HepG2 (cell line): ENCODE results near the gene ANKRD11. TPM values are rescaled to one million over a fixed set of nuclear protein-coding genes. Genes with fewer than 3 reads are reported as not detected.
A peak's percentile ranks its signal among the peaks of the same experiment; 100 is the strongest.

ENCODE experiments used
- AGO1 ChIP-seq: fragments of 200-400 bp; formaldehyde crosslinking; IDR thresholded peaks from 2 replicates; pipeline ENCODE4 v1.6.1; 2017; ENCODE audit warnings: mild to moderate bottlenecking, low read depth, low read length, moderate library complexity; ENCODE audit not compliant: poor library complexity, severe bottlenecking
- ATM ChIP-seq: fragments of 450-650 bp; IDR thresholded peaks from 2 replicates; pipeline ENCODE4 v1.7.1; 2017; ENCODE audit warnings: mild to moderate bottlenecking, borderline replicate concordance
- CHCHD3 ChIP-seq: sonication (generic); formaldehyde crosslinking; IDR thresholded peaks from 2 replicates; pipeline ENCODE4 v1.8.0; 2022; ENCODE audit warnings: mild to moderate bottlenecking, missing genetic modification reagents, moderate library complexity
- HDAC2 ChIP-seq: sonication (generic); formaldehyde crosslinking; IDR thresholded peaks from 2 replicates; pipeline ENCODE4 v1.4.0; 2020; ENCODE audit warnings: missing genetic modification reagents
- PLRG1 ChIP-seq: fragments of 450-650 bp; conservative IDR thresholded peaks from 2 replicates; pipeline ENCODE4 v1.6.1; 2016
- PRDM4 ChIP-seq: sonication (generic); formaldehyde crosslinking; IDR thresholded peaks from 2 replicates; pipeline ENCODE4 v1.9.0; 2021; ENCODE audit warnings: missing genetic modification reagents, borderline replicate concordance
- RARG ChIP-seq: sonication (generic); formaldehyde crosslinking; IDR thresholded peaks from 2 replicates; pipeline ENCODE4 v1.4.0; 2020; ENCODE audit warnings: low read depth, mild to moderate bottlenecking, missing genetic modification reagents
- SAFB2 ChIP-seq: sonication (generic); formaldehyde crosslinking; IDR thresholded peaks from 2 replicates; pipeline ENCODE4 v1.5.1; 2020; ENCODE audit warnings: missing genetic modification reagents, low read depth, mild to moderate bottlenecking, borderline replicate concordance
- SIN3B ChIP-seq: fragments of 150-350 bp; IDR thresholded peaks from 2 replicates; pipeline ENCODE4 v1.6.1; 2014; ENCODE audit warnings: low read length
- TBP ChIP-seq: sonication (generic); formaldehyde crosslinking; IDR thresholded peaks from 2 replicates; pipeline ENCODE4 v1.5.0; 2020; ENCODE audit warnings: missing genetic modification reagents
- TMF1 ChIP-seq: sonication (generic); formaldehyde crosslinking; IDR thresholded peaks from 2 replicates; pipeline ENCODE4 v1.8.1; 2022; ENCODE audit warnings: low read depth, missing genetic modification reagents
- WIZ ChIP-seq: sonication (generic); formaldehyde crosslinking; IDR thresholded peaks from 2 replicates; pipeline ENCODE4 v1.5.1; 2020; ENCODE audit warnings: mild to moderate bottlenecking, missing genetic modification reagents
- XRCC5 ChIP-seq: fragments of 200-400 bp; formaldehyde crosslinking; optimal IDR thresholded peaks from 2 replicates; pipeline ENCODE3; 2017; ENCODE audit warnings: mild to moderate bottlenecking, low read length
- ZFX ChIP-seq: sonication (generic); formaldehyde crosslinking; IDR thresholded peaks from 2 replicates; pipeline ENCODE4 v1.4.0; 2020; ENCODE audit warnings: mild to moderate bottlenecking, low read depth, missing genetic modification reagents, moderate library complexity
- ZNF549 ChIP-seq: sonication (generic); formaldehyde crosslinking; IDR thresholded peaks from 2 replicates; pipeline ENCODE4 v1.5.0; 2020; ENCODE audit warnings: missing genetic modification reagents
- ZNF850 ChIP-seq: sonication (generic); formaldehyde crosslinking; conservative IDR thresholded peaks from 2 replicates; pipeline ENCODE4 v1.9.0; 2021; ENCODE audit warnings: mild to moderate bottlenecking, missing genetic modification reagents
- polyA plus RNA-seq, 8 experiments: library from polyadenylated mRNA; depleted of rRNA in 3 of 8; stranded (reverse) in 7 of 8; unstranded in 1 of 8; fragments of >200 nt; fragmentation: Illumina TruSeq in 4 of 8; extraction: Trizol in 4 of 8; gene quantifications; 2 replicates each; pipeline versions ENCODE4 v1.2.1 to v1.2.3, GENCODE V29; 2011 to 2016; ENCODE audit warnings: low read depth in 4 of 8, missing spikeins in 1 of 8, mixed read lengths in 1 of 8; ENCODE audit not compliant: insufficient read depth in 1 of 8
- total RNA-seq, 5 experiments: library from RNA; depleted of rRNA; stranded (reverse); fragments of >200 nt; fragmentation: Illumina TruSeq; extraction: Trizol; gene quantifications; 2 replicates each; pipeline ENCODE4 v1.2.3, GENCODE V29; 2016; ENCODE audit warnings: low read depth in 1 of 5
- TF ChIP-seq, protein P1 (sequence below): IDR thresholded peaks from 2 replicates; pipeline ENCODE4 v1.6.1; 2016
- TF ChIP-seq, protein P2 (sequence below): sonication (generic); formaldehyde crosslinking; IDR thresholded peaks from 2 replicates; pipeline ENCODE4 v1.8.1; 2023; ENCODE audit warnings: mild to moderate bottlenecking, moderate library complexity, missing genetic modification reagents
- TF ChIP-seq, protein P3 (sequence below): sonication (generic); formaldehyde crosslinking; IDR thresholded peaks from 2 replicates; pipeline ENCODE4 v1.5.1; 2020; ENCODE audit warnings: missing genetic modification reagents, mild to moderate bottlenecking, borderline replicate concordance
- TF ChIP-seq, protein P4 (sequence below): sonication (generic); formaldehyde crosslinking; IDR thresholded peaks from 2 replicates; pipeline ENCODE4 v1.4.0; 2020; ENCODE audit warnings: missing genetic modification reagents

The ANKRD11 gene
- total and polyA plus RNA-seq, 2 of the 13 experiments (the other 11 are each of a cell fraction or from before 2014, with no cell fraction given) = 21.4 to 38.4 TPM

DNA sequence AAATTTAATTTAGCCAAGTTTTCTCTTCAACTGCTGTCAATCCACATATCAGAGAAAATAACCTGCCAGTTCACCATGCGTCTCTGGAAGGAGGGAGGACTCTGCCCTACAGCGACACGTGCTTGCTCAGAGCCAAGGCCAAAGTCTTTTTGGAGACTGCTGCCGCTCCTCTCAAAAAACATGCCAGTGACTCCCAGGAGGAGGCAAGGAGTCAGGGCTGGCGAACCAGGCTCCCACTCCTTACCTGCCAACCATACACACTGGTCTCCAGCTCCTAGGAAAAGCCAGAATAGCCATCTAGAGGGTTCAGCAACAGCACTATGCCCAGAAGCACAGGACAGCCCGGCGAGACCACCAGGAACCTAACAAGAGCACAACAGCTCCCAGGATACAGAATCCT, 73.0 kb downstream of the ANKRD11 start (continued):
- TF ChIP-seq ZNF549 (CRISPR knock-in tag) (no peak), WIZ (CRISPR knock-in tag) (no peak), XRCC5 (no peak), CHCHD3 (no peak), TMF1 (CRISPR knock-in tag) (0 out of 2 replicates have a peak, but pooled peaks have one; percentile 48), HDAC2 (no peak), RARG (CRISPR knock-in tag) (no peak), SIN3B (no peak), SAFB2 (CRISPR knock-in tag) (no peak), TBP (CRISPR knock-in tag) (no peak), PLRG1 (no peak), ZFX (peak; percentile 46; the same call in 1 of the 2 replicates), PRDM4 (no peak), ATM (no peak), AGO1 (no peak), ZNF850 (CRISPR knock-in tag) (no peak)
- TF ChIP-seq, protein P1, sequence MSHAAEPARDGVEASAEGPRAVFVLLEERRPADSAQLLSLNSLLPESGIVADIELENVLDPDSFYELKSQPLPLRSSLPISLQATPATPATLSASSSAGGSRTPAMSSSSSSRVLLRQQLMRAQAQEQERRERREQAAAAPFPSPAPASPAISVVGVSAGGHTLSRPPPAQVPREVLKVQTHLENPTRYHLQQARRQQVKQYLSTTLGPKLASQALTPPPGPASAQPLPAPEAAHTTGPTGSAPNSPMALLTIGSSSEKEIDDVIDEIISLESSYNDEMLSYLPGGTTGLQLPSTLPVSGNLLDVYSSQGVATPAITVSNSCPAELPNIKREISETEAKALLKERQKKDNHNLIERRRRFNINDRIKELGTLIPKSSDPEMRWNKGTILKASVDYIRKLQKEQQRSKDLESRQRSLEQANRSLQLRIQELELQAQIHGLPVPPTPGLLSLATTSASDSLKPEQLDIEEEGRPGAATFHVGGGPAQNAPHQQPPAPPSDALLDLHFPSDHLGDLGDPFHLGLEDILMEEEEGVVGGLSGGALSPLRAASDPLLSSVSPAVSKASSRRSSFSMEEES = peak; percentile 74
- TF ChIP-seq, protein P2, sequence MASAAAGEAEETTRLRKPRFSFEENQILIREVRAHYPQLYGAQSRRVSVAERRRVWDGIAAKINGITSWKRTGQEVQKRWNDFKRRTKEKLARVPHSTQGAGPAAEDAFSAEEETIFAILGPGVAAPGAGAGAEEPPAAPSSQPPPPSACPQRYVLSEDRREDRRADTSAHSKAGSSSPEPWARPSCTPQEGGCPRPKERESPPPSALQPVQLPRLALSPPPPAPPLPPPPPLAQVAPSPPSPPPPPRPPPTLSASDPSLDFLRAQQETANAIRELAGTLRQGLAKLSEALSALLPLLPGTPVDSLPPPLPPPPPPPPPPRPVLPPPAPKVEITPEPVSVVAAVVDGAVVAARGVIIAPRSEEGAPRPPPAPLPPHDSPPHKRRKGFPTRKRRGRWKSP (CRISPR knock-in tag) = no peak
- TF ChIP-seq, protein P3, sequence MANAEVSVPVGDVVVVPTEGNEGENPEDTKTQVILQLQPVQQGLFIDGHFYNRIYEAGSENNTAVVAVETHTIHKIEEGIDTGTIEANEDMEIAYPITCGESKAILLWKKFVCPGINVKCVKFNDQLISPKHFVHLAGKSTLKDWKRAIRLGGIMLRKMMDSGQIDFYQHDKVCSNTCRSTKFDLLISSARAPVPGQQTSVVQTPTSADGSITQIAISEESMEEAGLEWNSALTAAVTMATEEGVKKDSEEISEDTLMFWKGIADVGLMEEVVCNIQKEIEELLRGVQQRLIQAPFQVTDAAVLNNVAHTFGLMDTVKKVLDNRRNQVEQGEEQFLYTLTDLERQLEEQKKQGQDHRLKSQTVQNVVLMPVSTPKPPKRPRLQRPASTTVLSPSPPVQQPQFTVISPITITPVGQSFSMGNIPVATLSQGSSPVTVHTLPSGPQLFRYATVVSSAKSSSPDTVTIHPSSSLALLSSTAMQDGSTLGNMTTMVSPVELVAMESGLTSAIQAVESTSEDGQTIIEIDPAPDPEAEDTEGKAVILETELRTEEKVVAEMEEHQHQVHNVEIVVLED (CRISPR knock-in tag) = no peak
- TF ChIP-seq, protein P4, sequence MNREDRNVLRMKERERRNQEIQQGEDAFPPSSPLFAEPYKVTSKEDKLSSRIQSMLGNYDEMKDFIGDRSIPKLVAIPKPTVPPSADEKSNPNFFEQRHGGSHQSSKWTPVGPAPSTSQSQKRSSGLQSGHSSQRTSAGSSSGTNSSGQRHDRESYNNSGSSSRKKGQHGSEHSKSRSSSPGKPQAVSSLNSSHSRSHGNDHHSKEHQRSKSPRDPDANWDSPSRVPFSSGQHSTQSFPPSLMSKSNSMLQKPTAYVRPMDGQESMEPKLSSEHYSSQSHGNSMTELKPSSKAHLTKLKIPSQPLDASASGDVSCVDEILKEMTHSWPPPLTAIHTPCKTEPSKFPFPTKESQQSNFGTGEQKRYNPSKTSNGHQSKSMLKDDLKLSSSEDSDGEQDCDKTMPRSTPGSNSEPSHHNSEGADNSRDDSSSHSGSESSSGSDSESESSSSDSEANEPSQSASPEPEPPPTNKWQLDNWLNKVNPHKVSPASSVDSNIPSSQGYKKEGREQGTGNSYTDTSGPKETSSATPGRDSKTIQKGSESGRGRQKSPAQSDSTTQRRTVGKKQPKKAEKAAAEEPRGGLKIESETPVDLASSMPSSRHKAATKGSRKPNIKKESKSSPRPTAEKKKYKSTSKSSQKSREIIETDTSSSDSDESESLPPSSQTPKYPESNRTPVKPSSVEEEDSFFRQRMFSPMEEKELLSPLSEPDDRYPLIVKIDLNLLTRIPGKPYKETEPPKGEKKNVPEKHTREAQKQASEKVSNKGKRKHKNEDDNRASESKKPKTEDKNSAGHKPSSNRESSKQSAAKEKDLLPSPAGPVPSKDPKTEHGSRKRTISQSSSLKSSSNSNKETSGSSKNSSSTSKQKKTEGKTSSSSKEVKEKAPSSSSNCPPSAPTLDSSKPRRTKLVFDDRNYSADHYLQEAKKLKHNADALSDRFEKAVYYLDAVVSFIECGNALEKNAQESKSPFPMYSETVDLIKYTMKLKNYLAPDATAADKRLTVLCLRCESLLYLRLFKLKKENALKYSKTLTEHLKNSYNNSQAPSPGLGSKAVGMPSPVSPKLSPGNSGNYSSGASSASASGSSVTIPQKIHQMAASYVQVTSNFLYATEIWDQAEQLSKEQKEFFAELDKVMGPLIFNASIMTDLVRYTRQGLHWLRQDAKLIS = no peak
